Esophagus muscularis mucosa (tissue), 3 donors: Measurements from ENCODE around the gene ACOD1.
"Not testable (repeated sequence)": the region's sequence is repeated elsewhere in the genome, so short reads cannot be mapped to it uniquely, and the experiment has no call there.

Source experiments
- CTCF ChIP-seq, 3 experiments: fragments of 200-600 bp in 2 of 3; fragments of 450-650 bp in 1 of 3; sonication (generic) in 2 of 3; IDR thresholded peaks; one replicate each; pipeline ENCODE4 v1.5.1; 2017 to 2019; ENCODE audit warnings: antibody characterized with exemption in 3 of 3, mild to moderate bottlenecking in 2 of 3, moderate library complexity in 1 of 3
- POLR2A ChIP-seq: fragments of 450-650 bp; IDR thresholded peaks from one replicate; pipeline ENCODE4 v1.6.1; 2017; ENCODE audit warnings: antibody characterized with exemption, moderate library complexity, mild to moderate bottlenecking, low read depth
- POLR2AphosphoS5 ChIP-seq, 2 donors: sonication (generic); formaldehyde crosslinking; IDR thresholded peaks; one replicate each; pipeline ENCODE4 v1.6.1; 2017; ENCODE audit warnings: antibody characterized with exemption in 2 of 2

- TF ChIP-seq POLR2A; CTCF (IDR thresholded peaks at IDR 0.05); POLR2AphosphoS5 (IDR thresholded peaks at IDR 0.05): not testable (repeated sequence)
Measured at GRCh38 chr13:76917755-76918481, 30.4 kb upstream of the ACOD1 start.
